GM19239 (cell line): Measurements from ENCODE around the gene GAS1.
A peak's percentile ranks its signal among the peaks of the same experiment; 100 is the strongest.

Experiments
- DNase-seq: peaks from one replicate; pipeline ENCODE4 v3.0.0; 2011; ENCODE audit warnings: low spot score; ENCODE audit not compliant: insufficient read length
- FAIRE-seq: peaks from 2 replicates; lab custom pipeline; 2011; peaks lifted over from hg19 to GRCh38; lab: Jason Lieb, UNC

GAS1 gene

DNA sequence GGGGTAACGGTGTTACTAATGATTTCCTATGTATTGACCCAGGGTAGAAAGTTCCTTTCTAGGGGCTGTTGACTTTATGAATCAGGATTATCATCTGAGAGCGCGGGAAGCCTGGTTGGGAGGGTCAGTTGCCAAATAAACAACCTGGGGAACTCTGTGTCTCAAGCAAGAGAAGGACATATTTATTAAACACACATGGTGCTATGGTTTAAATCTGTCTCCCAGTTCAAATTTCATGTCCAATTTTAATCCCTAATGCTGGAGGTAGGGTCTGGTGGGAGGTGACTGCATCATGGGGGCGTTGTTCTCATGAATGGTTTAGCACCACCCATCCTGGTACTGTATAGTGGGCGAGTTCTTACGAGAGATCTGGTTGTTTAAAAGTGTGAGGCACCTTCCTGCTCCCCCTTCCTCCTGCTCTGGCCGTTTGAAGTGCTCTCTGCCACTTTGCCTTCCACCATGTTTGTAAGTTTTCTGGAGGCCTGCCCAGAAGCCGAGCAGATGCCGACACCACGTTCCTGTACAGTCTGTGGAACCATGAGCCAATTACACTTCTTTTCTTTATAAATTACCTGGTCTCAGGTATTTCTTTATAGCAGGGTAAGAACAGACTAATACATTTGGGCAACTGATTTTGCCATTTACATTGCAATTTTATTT is 19.7 kb upstream of the GAS1 start:
- no peak for DNase-seq

DNA sequence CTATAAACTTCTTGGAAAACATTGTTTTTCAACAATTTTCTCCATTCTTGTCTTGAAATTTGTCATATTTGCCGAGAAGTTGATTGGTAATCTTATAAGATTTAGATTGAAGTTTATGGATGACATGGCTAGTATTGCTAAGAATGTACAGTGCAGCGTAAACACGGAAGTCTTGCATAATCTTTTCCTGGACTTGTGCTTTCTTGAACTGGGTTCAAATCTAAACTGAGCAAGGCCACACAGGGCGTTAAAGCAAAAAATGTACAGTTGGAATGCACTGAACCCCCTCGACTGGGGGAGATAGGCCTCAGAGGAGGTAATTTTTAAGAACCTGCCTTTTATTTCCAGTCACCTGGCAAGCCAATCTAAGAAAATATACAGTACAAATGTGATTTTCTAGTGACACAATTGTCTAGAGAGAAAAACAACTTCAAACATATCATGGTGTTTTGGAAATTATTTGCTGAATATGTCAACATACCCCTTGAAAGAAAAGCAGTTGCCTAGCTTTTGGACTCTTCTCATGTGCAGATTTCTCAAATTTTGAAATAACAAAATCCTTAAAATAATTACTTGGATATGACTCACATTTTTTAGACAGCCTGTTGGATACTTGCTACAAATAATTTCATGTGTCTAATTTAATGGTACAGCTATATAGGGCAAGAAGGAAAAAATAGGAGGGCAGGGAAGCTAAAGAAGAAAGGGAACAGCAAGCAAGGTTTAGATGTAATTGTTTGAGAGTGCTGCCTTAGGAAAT is 18.5 kb upstream of the GAS1 start:
- no peak for FAIRE-seq
- DNase-seq = no peak

More for the DNA sequence above, 19.7 kb upstream of the GAS1 start:
- no peak for FAIRE-seq

DNA sequence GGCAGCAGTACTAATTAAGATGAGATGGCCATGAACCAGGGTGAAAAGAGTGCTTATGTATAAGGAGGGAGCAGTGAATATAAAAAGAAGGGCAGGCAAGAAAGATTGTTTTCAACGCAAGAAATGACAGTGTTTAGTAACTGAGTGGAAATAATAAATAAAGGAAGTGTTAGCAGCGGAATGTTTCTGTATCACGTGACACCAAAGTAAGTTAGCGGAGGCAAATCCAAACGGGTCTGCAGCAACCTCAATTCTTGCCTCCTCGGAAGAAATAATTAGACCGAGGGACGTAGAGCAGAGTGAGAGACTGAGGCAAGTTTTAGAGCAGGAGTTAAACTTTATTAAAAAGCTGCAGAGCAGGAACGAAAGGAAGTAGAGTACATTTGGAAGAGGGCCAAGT is 15.4 kb upstream of the GAS1 start:
- FAIRE-seq (no peak), DNase-seq (no peak)

DNA sequence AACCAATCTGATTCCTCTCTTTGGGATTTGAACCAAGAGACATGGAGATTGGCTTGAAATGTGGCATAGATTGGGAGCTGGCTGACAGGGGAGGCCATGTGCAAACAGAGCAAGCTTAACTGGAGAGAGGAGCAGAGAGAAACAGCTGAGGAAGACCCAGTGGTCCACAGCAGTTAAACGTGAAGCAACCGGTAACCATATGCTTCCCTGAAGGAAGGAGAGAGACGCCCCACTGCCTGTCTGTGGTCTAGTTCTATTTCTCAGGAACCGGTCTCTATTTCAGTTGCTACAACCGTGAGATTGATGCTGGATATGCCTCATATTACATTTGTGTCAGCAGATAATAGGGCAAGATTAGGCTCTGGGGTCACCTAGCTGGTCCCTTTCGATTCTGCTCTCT is 13.6 kb upstream of the GAS1 start:
- no peak for DNase-seq

DNA sequence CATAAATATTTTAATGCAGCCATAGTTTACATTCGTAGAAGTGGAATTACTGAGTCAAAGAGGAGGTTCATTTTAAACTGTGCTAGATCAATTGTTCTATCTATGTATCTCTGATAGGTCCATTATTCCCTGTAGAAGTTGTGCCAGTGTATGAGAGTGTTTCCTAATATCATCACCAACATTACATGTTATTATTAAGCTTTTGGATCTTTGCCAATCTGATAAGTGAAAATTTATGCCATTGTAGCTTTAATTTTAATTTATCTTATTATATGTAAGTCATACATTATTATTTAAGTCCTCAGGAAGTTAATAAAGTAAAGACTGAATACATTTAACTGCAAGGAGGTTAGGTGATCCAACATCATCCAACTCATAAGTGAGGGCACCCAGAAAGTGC is 10.9 kb upstream of the GAS1 start:
- no peak for FAIRE-seq
- DNase-seq = no peak

More for the DNA sequence above, 13.6 kb upstream of the GAS1 start:
- FAIRE-seq = no peak

DNA sequence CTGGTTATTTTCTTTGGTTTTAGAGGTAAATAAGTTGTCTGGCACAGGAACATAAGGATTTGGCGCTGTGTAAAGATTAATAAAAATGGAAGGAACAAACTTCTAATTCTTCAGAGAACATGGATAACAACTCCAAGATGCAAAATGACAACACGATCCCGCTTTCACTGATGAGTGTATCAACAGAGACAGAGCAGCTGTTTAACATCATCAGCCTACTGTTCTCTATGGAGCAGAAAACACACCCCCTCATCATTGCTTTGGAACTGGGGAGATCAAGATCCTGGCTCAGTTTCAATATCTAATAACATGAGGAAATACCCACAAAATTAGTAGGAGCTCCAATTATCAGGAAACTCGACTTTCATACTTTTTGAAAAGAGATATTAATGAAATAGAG is 8.3 kb upstream of the GAS1 start:
- DNase-seq (no peak), FAIRE-seq (no peak)

DNA sequence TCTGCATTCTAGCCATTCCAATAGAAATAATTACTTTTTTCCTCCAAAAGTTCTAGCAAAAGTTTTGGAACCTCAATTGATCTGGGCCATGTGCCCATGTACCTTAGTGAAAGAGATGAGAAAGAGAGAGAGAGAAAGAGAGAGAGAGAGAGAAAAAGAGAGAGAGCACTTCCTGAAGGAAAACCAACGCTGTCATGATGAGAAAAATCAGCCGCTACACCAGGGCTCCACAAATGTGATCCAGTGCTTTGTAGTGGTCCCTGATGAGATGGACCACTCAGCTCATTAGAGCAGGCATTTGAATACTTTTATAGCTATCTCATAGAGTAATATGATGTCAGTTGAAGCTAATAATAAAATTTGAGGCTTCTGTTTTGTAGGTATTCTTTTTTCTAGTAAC is 7.7 kb upstream of the GAS1 start:
- FAIRE-seq (no peak), DNase-seq (no peak)

DNA sequence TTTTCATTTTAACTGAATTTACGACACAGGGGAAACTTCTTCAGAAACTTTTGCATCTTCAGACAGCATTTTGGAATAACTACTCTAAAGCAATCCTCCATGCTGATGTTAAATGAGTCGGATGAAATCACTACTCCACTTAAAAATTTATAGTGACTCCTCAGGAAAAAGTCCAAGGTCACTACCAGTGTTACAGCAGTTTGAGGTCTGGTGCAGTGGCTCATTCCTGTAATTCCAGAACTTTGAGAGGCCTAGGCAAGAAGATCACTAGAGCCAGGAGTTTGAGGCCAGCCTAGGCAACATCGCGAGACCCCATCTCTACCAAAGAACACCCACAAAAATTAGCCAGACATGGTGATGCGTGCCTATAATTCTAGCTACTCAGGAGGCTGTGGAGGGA is 5.9 kb upstream of the GAS1 start:
- DNase-seq (no peak), FAIRE-seq (no peak)

DNA sequence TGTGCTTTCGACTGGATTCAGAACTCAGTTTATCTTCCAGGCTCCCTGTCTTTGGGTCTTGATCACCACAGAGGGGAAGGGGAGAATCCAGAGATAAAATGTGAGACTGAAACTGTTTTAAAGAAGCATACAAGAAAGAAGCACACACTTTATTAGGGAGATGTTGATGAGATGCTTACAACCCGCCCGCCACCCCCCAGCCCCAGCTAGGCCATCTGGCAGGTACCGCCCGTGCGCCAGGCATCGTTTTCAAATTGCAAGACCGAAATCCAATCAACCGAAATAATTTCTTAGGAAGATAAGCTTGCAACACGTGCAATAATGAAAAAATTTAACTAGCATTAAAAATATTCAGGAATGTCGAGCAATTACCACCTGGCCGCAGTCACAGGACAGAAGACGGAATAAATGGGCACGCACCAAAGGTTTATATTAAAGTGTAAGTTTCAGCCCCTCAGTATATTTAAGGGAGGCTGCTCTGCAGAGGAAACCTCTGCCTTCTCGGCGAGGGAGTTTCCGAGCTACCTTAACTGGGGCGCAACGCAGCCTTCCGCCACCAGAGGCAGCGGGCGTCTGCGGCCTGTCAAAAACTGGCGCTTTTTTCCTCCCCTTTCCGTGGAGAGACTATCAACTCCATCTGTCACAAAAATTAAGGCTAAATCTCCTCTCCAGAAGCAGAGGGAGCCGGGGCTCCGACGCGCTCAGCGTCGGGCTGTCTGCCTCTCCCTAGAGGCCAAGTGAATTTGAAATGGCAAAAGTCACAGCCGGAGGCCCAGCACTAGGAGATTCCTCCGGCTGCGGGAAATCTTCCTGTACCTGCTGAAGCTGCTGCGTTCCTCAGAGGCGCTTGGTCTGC is 996 bp upstream of the GAS1 start:
- FAIRE-seq = peak; percentile 72

DNA sequence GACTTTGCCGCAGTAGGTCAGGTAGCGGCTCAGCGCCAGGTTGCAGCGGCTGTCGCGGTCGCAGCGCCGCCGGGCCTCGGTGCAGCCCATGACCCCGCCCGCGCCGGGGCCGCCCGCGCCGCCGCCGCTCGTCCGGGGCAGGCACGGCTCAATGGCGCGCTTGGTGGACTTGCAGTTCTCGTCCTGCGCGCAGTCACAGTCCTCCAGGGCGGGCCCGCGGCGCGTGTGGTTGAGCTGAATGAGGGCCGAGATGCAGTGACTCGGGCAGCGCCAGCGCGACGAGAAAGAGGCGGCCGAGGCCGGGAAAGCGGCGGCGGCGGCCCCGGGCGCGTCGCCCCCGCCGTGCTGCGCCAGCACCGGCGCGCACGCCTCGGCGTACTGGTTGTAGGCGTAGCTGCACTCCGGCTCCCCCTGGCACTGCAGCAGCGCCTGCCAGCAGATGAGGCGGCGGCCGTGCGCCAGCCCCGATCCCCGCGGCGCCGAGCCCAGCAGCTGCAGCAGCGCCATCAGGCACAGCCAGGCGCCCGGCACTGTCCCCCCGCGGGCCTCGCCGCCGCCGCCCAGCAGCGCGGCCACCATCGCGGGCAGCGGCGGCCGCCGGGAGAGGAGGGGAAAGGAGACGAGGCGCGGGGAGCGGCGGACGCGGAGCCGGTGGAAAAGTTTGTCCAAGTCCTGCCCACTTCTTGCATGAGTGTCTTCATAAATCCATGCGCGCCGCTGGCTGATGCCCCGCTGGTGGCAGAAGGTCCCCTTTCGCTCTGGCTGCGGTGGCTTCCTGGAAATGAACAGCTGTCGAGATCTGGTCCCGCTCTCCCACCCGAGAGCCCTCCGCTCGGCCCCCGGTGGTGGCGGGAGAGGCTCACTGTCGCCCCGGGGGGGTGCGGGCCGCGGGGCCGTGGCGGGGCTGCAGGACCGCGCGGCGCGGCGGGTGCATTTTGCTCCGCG is 833 bp downstream of the GAS1 start:
- peak; percentile 27 for DNase-seq
- no peak for FAIRE-seq

More for the DNA sequence above, 996 bp upstream of the GAS1 start:
- DNase-seq = peak; percentile 50

DNA sequence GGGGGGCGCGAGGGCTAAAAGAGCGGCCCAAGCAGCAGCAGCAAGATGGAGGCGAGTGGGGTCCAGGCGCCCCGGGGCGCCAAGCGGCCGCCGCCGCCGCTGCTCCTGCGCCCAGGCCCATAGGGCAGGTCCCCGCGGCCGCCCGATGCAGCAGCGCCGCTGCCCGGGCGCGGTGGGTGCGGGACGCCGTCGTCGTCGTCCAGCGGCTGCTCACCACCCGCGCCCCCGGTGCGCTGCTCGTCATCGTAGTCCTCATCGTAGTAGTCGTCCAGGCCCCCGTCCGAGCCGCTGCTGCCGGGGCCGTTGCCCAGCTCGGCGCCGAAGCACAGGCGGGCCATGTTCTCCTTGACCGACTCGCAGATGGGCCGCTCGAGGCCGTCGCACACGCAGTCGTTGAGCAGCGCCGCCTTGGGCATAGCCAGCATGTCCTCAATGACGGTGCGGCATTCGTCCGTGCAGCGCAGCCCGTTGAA is 1.5 kb downstream of the GAS1 start:
- peak; percentile 5 for DNase-seq
- FAIRE-seq = no peak

DNA sequence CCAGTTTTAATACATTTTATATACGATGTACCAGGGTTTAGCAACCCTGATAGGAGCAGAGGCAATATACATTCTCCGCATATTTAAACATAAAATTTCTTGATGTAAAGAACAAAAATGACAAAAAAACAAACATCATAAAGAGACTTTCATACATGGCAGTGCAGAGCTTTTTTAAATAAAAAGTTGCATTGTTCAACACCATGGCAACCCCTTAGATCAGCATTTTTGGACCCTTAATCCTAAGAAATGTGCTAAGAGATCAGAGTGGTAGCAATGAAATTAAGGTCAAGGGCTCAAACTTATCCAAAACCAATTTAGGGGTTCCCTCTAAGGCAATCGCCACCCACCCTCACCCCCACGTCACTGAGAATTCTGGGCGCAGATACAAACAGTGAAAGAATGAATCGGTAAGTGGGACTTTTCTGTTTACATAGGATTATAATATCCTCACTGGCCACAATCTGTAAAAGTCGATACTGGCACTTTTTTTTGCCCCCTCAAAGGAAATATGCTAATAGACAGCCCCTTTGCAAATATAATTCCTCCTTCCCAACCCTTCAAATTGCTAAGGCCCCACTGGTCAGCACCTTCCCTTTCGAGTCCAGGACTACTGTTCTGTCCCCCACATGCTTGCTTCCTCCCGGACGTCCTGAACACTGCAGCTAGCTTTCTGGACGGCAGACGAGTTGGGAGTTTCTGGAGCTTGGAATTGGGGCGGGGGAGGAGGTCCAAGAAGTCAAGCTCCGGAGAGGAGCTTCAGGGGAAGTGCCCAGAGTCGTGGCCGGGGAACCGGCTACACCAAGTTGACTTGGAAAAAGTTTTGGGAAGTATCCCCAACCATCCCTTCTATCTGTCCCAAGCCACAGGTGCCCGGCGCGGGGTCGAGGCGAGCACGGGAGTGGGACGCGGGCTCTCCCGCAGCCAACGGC is 2.2 kb downstream of the GAS1 start:
- FAIRE-seq = no peak
- DNase-seq = no peak

DNA sequence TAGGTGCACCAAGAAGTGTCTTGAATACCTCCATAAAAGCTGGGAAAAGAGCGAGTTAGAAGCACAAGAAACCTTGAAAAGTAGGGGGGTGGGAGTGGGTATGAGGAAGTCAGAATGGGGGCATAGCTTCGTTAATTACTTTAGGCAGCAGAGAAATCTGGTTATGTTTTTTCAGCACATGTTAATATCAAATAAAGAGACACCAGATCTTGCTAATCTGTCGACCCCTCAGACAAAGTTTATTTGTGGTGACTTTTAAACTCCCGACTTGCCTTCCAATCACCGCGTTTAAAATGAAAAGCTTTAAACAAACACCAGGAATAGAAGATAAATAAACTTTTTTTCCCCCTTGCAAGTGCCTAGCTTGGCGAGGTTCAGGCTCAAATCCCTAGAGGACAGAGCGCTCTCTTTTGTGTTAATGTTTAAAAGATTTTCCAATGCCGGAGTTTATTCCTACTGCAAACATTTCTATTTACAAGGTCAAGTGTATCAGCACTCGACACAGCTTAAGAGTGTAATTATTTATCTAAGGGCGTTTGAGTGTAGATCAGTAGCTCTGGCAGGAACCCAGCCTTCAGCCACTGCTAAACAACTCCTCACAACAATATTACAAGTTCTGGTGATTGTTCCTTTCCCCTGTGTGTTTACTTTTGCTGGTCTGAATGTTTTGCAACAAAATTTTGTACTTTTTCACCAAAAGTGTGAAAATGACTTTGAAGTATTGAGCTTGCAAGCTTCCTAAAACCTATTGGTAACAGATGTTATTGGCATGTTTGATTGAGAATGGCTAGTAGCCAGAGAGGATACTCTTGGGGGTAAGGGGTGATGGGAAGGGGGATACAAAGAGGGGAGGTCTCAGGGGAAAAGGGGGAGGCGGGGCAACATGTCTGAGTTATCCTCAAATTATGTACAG is 3.8 kb downstream of the GAS1 start:
- DNase-seq = no peak
- FAIRE-seq = no peak

DNA sequence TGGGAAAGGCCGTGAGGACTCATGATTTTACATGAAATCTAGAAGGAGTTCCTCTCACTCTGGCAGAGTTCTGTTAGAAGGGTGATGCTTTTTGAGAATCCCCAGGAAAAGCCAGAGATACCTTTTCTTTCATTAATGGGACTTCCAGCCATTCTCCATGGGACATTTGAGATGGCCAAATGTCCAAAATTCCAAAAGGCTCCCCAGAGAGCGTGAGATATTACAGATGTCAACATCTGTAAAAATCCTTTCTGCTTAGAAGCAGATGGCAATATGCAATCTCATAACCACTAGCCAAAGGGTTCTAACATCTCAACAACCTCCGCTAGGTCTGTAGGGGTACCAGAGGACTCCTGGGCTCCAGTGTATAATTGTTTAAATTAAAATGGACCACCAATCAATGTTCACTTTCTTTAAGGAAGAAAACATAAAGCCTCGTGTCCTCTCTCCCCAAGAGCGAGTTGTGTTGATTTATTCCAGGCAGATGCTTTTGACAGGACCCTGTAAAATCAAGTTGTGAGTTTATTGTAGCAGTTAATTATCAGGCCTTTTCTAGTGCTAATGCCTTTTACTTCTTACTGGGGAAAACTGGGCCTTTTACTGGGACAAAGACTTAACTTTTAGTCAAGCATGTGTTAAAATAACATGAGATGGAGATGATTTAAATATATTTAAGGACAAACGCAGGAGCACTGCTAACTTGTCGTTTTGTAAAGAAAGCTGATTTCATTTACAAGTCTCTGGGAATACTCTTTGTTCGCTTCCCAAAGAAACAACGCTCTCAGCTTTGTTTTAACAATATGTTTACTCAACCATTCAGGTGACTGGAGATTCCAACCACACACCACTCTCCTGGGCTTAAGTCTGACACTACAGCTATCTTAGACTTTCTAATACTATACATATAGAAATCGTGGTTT is 4.8 kb downstream of the GAS1 start:
- DNase-seq (no peak), FAIRE-seq (no peak)

DNA sequence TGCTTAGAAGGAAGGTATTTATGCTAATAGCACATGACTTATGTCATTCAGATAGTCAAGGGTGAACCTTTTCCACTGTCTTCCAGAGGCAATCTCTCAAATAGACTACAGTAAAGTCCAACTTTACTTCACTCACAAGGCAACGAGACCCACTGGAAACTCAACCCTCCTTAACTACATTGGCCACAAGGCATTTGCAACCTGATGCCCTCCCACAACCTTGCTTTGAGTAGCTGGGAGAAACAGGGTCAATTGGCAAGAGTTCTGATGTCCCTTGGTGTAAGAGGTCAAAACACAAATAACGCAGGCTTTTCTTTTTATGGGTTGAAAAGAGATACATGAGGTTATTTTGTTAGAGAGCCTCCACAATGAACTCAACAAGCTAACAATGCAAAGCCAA is 6.1 kb downstream of the GAS1 start:
- DNase-seq = no peak
- no peak for FAIRE-seq

DNA sequence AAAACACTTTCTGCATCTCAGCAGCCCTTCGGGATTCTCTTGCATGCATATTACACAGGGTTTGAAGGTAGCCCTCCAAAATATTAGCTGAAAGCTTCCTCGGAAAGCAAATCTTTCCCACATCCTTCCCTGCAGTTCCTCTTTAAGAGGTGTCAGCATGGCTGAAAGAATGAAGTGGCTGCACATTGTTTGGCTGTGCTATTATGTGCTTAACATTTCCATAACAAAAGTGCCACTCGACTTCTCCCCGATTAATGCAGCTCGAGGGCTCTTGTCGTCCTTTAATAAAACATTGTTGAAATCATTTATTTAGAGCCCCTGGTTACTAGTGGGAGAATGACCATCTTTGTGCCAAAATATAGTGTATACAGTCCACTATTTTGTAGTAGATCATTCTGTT is 6.5 kb downstream of the GAS1 start:
- DNase-seq = no peak
- FAIRE-seq = no peak

DNA sequence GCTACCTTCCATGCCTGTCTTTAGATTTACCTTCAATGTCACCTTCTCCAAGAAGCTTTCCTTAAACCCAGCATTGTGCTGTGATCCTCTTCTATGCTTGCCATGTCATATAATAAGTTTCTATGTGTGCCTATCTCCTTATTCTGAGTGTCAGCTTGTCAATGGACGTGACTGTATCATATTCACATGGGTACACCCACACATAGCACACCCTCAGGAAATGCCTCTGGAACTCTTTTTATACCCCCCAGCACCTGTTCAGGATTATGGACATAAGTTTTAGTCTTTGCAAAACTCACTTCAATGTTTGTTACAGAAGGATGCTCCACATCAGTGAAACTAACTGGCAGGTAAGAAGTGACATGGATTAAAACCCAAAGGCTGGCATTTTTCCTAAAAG is 7.4 kb downstream of the GAS1 start:
- FAIRE-seq (no peak), DNase-seq (no peak)
